HG02884 (cell line): Measurements from ENCODE around the gene PROB1.
"Not testable (repeated sequence)": the region's sequence is repeated elsewhere in the genome, so short reads cannot be mapped to it uniquely, and the experiment has no call there.

Experiments
- ATAC-seq: cut with Tn5 transposase; IDR thresholded peaks from one replicate; pipeline ENCODE4 v1.9.1; 2021; ENCODE audit warnings: mild to moderate bottlenecking, moderate library complexity; ENCODE audit not compliant: unreplicated experiment

The PROB1 gene, protein sequence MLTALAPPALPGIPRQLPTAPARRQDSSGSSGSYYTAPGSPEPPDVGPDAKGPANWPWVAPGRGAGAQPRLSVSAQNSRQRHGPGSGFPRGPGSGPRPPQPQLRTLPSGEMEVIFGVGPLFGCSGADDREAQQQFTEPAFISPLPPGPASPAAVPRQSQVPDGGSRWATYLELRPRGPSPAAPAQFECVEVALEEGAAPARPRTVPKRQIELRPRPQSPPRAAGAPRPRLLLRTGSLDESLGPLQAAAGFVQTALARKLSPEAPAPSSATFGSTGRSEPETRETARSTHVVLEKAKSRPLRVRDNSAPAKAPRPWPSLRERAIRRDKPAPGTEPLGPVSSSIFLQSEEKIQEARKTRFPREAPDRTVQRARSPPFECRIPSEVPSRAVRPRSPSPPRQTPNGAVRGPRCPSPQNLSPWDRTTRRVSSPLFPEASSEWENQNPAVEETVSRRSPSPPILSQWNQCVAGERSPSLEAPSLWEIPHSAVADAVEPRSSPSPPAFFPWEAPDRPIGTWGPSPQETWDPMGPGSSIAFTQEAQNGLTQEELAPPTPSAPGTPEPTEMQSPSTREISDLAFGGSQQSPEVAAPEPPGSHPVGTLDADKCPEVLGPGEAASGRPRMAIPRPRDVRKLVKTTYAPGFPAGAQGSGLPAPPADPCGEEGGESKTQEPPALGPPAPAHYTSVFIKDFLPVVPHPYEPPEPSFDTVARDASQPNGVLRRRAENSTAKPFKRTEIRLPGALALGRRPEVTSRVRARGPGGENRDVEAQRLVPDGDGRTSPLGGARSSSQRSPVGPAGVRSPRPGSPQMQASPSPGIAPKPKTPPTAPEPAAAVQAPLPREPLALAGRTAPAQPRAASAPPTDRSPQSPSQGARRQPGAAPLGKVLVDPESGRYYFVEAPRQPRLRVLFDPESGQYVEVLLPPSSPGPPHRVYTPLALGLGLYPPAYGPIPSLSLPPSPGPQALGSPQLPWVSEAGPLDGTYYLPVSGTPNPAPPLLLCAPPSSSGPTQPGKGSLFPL

DNA sequence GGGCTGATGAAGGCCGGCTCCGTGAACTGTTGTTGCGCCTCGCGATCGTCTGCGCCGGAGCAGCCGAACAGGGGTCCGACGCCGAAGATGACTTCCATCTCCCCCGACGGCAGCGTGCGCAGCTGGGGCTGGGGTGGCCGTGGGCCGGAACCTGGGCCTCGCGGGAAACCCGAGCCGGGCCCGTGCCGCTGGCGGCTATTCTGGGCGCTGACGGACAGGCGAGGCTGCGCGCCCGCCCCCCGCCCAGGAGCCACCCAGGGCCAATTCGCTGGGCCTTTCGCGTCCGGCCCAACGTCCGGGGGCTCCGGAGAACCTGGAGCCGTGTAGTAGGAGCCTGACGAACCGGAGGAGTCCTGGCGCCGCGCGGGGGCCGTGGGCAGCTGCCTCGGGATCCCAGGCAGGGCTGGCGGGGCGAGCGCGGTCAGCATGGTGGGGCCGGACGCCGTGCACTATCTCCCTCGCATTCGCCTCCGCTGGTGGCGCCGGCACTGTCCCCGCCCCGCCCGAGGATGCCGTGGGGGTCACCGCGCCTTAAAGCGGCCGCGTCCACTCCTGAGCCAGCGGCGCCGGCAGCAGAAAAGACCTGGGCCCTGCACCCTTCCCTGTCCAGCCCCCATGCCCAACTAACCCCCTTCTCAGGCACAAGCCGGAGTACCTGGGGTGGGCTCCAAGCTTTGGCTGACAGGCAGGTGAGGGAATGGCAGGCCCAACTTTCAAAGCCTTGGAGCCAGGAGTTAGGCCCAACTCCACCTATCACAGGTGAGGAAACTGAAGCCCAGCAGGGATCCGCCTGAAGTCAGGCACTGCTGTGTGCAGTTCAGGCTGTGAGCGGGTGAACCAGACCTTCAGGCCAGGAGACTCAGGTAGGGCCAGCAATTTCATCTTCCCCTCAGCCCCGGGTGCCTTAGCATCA, at the start of gene PROB1:
Gene PROB1, minus strand, starts transcription at position 451 of the 913 bp plus-strand sequence. Its CDS starts 23 bp downstream, at position 428.
- ATAC-seq = no peak

DNA sequence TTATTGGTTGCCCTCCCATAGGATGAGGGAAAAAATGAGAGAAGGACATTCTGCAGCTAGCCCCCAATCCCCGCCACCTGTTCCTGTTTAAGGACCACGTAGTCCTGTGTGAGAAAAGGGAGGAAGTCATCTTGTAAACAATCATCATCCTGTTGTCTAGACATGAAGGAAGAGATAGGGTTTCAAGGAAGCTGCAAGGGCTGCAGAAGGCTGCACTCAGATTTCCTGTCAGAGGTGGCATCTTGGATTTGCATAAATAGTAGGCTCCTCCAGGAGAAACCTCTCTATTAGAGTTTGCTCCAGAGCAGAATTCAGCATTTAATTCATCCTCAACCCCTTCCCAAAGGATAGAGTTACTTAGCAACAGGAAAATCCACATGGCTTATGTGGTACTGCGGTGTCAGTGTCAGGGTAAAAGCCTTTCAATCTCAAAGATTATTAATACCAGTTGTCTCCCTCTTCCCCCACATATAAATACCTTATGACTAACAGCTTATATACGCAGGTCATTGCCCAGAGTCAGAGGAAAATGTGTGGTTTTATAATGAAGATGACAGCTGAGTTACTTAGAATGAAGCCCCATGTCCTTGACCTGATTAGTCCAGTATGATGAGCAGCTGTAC, 49.0 kb upstream of the PROB1 start:
- no peak for ATAC-seq

DNA sequence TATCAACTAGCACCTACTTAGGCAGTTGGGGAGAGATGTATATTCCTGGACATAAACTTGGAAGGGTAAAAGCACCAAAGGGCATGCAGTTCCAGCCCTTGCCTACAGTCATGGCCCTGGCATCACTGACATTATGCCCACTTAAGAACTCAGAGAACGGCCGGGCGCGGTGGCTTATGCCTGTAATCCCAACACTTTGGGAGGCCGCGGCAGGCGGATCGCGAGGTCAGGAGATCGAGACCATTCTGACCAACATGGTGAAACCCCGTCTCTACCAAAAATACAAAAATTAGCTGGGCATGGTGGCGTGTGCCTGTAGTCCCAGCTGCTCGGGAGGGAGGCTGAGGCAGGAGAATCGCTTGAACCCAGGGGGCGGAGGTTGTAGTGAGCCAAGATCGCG, 45.5 kb upstream of the PROB1 start:
- ATAC-seq = not testable (repeated sequence)

DNA sequence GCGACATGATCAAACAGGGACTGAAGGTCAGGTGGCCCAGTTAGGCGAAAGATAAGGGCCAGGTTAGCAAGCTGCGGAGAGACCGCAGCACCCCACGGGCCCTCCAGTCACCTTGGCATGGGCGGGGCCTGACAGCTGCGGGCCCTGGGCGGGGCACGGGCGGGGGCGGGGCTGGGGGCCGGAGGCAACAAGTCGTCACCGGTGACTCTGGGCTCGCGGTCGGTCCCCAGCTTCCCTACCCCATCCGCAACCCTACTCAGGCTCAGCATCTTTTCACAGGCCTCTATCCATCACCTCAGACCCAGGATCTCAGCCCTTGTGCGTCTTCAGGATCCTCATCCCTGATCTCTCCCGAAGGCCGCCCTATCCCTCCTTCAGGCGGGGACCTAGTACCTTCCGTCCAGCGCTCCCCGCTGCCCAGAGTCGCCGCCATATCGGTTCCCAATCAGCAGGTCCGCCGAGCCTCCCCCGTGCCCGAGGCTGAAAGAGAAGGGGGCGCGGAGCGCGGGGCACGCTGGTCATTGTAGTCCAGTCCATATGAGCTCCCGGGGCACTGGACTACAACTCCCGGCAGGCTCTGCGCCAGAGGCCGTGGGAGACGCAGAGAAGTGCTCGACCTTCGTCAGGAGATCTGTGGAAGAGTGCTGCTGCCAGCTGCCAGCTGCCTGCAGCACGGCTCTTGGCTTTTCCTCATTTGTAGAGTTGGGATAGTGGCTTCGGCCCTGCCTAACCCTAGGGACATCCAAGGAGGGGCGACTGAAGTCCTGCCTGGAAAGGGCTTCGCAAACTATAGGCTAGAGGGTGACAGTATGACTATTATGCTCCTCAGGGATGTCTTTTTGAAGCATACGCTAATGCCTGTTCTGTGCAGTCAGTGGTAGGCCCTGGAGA, 44.4 kb upstream of the PROB1 start, which contains the start of gene DNAJC18:
Gene DNAJC18, minus strand, starts transcription at position 513 of the 891 bp plus-strand sequence. Its CDS starts 80 bp downstream, at position 433.
- ATAC-seq = peak; percentile 89

DNA sequence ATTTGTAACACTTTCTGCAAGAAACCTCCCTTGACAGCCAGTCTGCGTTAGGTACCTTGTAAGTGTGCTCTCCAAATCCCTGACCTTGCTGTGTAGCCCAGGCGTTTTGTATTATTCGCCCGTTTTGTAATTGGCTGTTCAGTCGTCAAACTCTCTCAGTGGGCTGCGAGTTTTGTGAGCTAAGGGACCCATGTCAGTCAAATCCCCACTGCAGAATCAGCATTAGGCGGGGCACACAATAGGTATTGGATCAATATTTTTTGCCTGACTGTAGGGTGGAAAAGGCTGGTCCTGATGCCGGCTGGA, 43.8 kb upstream of the PROB1 start:
- no peak for ATAC-seq

DNA sequence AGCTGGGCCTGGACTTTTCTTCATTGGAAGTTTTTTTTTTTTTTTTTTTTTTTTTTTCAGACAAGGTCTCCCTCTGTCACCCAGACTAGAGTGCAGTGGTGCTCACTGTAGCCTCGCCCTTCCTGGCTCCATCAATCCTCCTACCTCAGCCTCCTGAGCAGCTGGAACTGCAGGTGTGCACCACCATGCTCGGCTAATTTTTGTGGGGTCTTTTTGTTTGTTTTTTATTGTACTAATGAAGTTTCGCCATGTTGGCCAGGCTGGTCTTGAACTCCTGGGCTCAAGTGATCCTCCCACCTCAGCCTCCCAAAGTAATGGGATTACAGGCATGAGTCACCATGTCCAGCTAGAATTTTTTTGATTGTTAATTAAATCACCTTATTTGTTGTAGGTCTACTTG, 40.8 kb upstream of the PROB1 start:
- ATAC-seq = no peak

DNA sequence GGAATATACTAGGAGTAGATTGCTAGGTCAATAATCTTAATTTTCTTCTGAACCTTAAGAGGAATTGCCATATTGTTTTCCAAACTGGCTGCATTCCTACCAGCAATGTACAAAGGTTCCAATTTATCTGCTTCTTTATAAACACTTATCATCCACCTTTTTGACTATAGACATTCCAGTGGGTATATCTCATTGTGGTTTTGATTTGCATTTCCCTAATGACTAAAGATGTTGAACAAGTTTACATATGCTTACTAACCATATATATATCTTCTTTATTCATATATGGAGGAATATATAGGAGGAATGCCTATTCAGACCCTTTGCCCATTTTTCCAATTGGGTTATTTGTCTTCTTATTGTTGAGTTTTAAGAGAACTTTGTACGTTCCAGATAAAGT, 36.8 kb upstream of the PROB1 start:
- ATAC-seq = no peak

DNA sequence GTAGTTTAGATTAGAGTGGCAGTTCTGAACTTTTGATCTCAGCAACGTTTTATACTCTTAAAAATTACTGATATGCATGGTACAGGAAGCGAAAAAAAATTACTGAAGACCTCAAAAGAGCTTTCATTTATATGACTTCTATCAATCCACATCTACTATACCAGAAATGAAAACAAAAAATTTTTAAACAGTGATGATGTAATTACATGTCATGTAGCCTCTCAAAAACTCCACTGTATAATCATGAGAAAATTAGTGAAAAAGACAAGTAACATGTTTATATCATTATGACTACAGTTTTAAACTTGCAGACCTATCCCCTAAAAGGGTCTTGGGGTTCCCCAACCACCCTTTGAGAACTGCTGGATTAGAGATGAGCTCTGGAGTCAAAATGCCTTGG, 35.1 kb upstream of the PROB1 start:
- no peak for ATAC-seq

DNA sequence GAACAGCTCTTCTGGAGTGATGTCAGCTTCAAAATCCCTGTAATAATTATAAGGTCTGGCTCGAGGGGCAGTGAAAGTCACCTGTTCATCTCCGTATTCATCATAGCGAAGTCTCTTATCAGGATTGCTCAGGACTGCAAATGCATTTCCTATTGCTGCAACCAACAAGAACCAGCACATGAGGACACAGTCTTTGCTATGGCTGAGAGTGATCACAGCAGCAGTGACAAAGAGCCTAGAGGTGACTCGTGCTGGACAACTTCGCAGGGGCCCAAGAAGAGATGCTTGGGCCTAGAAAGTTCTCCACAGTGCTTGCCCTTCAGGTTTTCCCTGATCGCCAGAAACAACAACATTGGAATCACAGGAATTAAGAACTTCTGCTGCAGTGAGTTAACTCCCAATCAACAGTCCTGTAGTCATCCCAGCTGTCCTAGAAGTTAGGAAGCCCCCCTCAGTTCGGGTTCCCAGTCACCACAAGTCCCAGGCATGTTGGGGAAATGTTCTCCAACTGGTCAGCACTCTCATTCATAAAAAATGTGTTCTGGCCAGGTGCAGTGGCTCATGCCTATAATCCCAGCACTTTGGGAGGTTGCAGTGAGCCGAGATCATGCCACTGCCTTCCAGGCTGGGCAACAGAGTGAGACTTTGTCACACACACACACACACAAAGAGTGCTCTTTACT, 31.4 kb upstream of the PROB1 start:
- ATAC-seq = no peak

DNA sequence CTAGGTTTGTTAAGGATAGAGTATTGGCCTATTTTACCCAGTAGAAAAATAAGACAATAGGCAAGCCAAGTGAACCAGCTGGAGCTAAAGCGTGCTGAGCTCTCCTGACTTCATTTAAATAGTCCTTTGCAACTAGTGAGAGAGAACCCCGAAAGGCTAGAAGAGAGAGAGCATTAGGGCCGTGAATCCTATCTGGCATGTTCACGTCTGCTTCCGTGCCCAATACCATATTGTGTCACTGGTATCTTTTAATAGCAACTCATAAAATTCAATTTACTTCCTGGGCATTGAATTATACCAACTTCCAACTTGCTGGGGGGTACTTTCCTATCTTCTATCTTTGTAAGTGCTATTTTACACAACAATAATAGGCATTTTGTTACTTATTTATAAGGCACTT, 30.6 kb upstream of the PROB1 start:
- ATAC-seq = no peak

DNA sequence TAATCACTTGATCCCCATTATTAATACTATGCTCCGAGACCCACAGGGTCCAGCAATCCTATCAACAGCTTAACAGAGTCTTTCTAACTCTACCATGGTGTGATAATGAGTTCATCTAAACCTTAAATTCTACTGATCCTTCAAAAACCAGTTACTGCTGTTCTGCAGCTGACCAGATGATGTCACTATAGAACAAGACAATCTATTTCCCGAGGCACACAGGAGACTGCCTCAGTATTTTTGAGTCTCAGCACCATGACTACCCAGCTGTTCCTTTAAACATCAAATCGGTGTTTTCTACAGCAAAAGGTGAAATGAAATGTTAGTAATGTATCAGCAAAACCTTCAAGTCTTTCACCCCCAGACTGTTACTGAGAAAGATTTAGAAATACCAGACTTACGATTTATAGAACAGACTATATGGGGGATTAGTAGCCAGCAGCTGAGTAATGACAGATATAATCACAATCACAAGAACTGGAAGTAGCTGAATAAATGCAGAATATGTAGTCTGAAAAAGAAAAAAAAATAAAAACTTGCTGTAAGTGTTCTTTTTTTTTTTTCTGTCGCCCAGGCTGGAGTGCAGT, 27.5 kb upstream of the PROB1 start:
- ATAC-seq = no peak

DNA sequence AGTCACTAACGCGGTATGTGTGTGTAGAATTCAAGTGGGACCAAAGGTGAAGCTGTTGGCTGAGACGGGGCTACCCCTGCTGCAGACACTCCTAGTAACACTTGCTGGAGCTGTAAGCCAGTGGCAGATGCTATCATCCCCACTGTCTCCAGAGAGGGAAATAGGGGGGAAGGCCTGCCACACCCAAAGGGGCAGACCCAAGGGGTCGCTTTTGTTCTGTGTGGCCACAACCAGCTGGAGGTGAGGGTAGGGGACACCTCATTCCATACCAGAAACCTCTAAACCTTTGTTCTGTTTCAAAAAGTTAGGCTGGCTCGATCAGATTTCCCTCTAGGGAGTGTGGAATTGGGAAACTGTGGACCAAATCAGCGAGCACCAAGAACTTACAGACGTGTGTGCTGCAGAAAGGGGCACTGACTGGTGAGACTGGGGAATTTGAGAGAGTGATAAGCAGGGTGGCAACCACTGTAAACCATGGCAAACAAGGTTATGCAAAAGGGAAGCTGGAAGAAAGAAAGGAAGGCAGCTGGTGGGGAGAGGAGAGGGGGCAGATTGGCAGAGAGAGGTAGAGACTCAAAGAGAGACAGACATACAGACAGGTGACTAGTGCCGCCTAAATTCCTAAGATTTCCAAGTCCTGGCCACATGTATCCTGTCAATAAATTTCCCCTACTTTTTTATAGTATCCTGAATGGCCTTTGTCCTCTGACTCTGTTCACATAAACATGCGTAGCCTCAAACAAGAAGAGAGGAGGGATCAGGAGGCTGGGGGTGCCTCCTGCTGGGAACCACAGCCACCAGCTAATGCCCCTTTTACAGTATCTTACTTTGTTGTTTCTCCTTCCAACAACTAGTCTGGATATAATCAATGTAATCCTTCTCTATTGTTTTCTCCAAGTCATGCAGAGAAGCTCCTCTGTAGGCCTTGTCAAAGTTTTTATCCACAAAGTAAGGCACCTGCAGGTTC, 24.6 kb upstream of the PROB1 start:
- no peak for ATAC-seq

DNA sequence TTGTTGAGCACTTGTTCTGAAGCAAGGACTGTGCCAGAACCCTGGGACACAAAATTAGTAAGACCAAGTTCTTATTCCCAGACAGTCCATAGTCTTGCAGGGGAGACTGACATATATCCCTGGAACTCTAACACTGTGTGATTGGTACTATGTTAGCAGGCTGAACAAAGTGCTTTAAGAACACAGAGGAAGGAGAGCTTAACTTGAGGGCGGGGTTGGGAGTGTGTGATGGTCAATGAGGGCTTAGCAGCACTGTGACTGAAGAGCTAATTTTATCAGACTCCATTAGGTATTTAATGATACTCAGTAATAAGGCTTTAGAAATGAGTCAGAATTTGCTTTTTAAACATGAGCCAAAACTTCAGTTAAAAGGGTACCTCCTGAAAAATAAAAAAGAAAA, 23.9 kb upstream of the PROB1 start:
- no peak for ATAC-seq

DNA sequence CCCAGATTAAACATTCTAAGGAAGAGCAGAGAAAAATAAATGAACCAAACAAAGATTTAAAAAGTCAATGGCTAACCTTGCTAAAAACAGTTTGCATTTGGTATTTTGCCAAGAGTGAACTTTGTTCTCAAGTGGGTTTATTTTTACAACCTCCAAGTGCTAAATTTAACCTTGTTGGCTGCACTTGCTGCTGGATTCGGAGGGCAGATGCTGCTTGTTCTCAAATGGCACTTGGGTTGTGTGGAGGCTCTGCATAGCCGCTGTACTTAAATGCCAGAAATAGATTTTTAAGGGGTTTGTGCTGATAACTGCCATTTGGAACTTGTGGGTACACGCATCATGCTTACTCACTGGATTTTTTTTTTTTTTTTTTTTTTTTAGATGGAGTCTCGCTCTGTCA, 22.3 kb upstream of the PROB1 start:
- ATAC-seq = no peak

DNA sequence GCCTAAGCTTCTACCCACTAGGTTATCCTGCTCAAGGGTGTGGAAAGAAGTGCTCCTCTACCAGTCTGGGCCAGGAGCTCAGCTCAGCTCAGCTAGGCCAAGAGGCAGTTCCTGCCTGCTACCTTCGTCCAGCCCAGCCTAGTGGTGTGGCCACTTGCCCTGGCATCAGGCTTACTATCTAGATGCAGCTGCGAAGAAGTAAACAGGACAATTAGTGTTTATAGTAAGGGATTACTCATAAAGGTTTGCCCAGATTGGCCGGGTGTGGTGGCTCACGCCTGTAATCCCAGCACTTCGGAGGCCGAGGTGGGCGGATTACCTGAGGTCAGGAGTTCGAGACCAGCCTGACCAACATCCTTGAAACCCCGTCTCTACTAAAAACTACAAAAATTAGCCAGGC, 21.7 kb upstream of the PROB1 start:
- no peak for ATAC-seq

DNA sequence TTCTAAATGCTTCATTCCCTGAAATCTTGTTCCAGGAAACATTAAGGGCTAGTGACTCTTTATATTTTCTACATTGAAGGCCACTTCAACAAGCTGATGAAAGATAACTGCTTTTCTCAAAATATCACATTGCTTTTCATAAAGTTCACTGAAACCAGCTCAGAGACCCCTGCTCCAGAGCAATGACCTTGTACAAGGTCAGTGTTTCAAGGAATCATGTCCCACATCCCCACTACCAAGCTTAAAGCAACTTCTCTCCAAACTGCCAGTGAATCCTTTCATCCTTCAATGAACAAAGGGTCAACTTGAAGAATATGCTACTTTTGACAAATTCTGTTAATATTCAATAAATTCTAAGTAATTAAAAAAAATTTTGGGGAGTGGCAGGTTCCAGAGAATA, 21.0 kb upstream of the PROB1 start:
- ATAC-seq = no peak

DNA sequence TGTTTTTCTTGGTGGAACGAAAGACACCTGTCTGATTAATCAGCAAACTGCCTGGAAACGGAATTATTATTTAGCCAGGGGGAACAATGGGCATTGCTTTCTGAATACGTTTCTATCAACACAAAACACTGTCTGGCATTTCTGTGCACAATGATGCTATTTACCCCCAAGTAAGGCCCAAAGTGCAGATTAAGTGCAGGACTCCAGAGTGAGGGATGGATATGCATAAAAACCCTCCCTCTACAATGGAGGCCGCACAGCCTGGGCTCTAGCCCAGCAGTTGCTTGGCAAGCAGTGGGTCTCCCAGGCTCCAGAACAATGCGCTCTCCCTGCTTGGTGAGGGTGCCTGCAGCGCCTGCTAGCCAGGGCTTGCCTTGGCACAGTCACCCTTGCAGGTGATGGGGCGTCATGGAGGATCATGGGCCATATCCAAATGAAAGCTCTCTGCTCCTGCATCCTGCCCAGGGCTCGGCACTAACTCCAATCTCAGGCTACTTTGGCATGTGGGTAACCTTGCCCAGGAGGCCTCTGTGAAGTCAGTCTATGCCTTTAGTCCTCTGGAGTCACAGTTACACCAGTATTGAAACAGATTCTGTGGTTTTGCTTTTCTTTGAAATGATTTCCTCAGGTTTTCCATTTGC, 20.4 kb upstream of the PROB1 start:
- ATAC-seq = no peak
